ENCODE results near the gene UBE2G1.
"Not testable (repeated sequence)": the region's sequence is repeated elsewhere in the genome, so short reads cannot be mapped to it uniquely, and the experiment has no call there.

Gene UBE2G1

DNA sequence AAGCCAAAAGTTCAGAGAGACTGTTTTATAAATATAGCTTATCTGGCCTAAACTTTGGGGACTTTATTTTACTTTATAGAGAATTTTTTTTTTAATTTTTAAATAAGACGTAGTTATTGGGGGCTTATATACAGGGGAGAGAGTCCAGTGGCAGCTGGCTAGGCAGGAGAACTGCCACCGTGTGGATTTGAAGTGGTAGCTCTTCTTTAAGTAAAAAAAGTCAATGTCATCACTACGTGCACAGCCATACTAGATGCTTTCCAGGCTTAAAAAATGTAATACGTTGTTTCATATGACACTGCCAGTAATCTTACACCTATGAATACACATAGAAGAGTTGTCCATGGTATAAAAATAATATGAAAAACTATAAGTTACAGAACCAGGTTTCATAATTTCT is 70.8 kb downstream of the UBE2G1 start:
- no peak for DNase-seq

DNA sequence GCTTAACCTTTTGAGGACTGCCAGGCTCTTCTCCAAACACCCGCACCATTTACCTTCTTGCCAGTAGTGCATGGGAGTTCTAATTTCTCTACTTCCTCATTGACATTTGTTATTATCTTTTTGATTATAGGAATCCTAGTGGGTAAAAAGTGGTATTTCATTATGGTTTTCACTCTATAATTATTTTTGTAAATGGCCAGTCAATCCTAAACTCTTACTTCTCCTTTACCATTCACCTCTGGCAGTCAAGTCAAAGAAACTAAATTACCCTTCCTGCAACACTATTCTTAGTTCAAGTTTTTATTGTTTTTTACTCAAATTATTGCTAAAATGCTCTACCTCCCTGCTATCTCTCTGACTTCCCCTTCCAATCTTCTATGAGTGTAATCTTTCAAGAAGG is 72.9 kb downstream of the UBE2G1 start:
- DNase-seq, result no peak

DNA sequence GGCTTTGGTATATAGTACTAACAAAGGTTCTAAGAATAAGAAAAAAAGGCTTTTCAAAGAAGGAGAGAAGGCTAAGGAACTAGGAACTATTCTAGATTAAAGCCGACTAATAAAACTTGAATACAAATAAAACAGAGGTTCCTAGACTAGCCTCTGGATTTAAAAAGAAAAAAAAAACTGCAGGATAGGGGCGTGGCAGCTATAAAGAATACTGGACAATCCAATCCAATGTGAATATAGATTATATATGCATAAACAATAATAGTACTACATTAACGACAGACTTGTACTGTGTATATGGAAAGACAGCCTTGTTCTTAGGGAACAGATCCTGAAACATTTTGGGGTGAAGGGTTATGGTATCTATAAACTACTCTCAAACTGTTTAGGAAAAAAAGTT is 78.8 kb downstream of the UBE2G1 start:
- no peak for DNase-seq

DNA sequence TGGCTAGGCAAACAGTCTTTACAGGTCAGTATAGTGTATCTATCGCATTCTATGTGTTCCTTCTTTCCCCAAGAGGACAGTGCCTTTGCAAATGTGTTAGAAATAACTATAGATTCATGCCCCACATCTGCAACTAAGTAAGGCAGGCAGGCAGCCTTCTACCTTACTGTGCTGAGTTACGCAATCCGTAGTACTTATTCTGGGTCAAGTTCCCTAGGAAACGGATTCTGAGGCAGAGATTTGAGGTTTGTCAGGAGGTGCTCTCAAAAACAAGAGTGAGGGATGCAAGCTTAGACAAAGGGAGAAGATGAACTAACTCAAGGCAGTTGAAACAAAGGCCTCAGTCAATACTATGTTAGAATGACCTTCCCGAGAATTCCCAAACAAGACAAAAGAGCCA is 90.0 kb downstream of the UBE2G1 start:
- no peak for DNase-seq

DNA sequence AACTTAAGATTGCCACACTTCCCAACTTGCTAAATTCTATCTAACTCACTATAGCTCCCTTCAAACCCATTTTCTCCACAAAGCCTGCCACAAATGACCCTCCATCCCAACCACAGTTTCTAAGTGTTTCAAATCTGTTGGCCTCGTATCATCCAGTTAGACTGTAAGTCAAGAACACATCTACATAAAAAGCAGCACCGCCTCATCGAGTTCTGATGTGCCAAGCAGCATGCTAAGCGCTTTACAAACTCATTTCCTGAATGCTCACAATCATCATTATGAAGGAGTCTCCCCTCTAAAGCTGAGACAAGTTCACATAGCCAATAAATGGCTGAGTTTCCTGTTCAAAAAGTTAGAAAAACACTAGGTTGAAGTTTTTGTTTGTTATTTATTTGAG is 93.5 kb downstream of the UBE2G1 start:
- DNase-seq, result no peak

DNA sequence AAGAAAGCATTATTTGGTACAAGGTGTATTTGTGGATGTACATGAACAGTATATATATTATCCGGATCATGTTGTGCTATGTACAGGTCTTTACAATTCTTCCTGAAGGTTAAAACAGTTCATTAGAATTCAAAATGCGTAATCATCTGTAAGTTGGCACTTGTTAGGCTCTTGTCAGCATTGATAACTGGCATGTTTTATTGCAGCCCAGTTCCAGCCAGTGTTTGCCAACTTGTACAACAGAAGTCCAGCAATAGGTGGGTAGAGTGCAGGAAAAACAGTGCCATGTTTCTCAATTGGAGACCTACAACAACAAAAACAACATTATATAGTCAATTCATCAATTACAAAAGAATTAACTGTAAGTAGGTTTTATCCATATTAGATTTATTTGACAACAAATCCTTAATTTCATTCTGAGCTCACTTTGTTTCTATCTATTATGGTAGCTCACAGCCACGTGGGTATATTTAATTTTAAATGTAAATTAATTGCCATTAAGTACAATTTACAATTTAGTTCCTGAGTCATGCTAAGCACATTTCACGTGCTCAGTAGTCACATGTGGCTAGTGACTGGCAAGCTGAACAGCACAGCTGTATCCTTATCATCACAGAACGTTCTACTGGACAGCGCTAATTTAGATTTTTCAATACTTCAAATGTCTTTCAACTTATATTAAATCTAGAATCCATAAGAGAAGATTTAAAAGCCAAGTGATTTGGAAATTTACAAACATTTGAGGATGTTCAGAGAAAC is 94.1 kb downstream of the UBE2G1 start:
- DNase-seq, result no peak

DNA sequence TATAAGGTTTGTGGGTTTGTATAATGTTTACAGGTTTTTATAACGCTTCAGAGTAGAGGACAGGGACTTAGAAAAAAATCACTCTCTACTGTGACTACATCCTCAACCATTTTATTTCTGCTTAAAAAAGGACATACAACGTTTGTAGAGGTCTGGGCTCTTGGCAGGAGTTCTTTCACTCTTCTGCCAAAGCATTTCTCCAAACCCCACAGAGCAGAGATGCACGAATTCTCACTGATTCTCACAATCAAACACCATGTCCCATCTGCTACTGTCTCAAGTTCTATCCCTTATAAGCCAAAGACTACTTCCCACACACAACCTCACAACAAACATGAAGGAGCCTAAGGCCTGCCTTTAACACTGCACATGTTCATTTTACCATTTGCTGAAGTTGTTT is 95.7 kb downstream of the UBE2G1 start:
- peak in 1 of 2 experiments; percentile 35 for DNase-seq

DNA sequence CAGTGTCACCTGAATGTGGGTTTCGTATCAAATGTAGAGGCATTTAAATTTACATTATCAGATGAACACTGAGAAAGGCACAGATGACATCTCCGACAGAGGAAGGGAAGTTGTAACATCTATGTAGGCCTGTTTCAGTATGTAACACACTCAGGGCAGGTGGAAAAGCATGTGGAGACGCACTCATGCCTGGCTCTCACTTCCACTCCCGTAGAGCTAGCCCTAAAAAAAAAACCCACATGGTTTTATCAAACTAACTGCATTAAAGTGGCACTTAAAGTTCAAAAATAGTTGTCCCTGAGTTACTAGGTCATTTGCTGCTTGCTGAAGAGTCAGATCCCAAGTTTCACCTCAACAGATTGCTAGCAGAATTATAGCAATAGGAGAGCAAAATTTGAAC is 96.6 kb downstream of the UBE2G1 start:
- DNase-seq, result no peak

DNA sequence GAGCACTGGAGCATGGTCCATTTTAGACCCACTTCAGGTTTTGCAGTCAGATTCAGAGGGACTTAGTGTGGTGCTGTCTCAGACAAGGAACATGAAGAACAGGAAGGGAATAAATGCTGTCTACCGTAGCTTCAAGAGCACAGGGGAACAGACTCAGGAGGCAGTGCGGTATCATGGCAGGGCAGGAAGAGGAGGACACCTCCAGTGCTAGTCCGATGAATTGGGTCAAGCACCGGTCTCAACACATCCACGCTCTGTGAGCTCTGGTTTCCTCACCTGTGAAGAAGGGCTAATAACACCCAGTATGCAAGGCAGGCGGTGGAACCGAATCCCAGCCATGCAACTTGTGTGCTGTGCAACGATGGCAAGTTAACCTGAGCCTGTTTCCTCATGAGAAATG is 99.1 kb downstream of the UBE2G1 start:
- DNase-seq, result no peak

DNA sequence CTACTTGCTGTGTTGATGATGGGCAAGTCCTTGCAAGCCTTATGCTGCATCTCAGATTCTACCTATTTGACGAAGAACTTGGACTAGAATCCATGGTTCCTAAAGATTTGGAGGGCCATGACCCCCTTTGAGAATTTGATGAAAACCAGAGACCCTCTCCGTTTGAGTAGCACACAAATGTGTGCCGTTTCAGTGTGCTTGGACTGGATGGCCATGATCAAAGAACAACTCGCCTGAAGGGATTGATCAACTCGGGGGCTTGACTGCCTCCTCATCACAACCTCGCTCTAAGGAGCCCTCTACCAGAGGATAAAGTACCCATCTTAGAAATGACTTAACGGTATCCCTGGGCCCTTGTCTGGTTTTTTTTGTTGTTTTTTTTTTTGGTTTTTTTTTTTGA is 99.9 kb downstream of the UBE2G1 start:
- DNase-seq, result no peak

DNA sequence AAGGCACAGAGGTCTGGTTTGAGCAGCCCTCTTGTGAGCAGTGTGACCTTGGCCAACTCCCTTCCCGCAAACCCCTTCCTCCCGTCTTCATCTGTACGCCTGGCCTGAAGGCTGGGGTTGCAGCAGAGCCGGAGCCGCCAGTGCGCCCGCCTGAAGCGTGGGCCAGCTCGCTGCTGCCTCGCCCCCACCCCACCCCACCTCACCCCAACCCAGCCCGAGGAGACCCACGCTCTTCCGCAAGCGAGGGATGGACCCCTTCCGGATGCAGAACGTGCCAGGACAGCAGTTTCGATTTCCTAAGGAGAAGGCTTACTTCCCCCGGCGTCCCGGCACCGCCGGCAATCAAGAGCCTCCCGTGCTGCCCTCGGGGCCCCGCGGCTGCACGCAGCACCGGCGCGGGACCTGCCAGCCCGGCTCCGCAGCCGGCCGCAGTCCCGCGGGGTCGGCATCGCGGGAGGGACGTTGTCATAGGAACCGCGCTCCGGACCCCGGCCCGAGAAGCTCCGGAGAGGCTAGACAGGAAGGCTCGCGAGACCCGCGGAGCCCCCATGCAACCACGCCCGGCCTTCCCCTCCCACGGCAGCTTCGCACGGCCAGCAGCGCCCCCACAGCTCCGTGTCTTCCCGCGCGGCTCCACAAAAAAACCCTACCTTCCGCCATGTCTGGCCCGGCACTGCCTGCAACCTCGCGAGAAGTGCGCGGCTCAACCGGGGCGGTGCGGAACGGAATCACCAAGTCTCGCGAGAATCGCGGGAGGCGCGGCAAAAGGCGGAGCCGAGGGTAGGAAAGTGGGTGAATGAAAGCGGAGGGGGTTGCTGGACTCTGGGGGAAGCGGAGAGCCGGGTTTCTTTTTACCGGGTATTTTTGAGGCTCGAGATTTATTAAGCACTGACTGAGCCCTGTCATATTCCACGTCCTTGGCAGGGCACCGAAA is 102.9 kb downstream of the UBE2G1 start, which contains the start of gene ANKFY1:
ANKFY1 (minus strand) TSS at position 698 of the 934 bp plus-strand sequence; CDS start at position 660, 38 bp downstream.
- DNase-seq, result peak; percentile 86 to 95

DNA sequence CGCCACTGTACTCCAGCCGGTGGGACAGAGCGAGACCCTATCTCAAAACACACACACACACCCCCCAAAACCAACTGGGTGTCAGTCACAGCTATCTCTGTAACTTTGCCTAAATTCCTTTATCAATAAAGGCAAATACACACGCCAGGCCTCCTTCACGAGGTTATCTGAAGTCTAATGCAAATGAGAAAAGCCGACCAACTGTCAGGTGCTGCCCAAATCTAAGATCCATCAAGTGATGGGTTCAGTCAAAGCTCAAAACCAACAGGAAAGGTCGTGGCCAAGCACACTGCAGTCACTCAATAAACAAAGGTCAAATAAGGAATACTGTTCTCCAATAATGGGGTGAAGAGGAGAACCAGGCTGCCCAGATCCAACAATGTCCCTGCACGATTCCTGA is 103.8 kb downstream of the UBE2G1 start:
- no peak for DNase-seq

DNA sequence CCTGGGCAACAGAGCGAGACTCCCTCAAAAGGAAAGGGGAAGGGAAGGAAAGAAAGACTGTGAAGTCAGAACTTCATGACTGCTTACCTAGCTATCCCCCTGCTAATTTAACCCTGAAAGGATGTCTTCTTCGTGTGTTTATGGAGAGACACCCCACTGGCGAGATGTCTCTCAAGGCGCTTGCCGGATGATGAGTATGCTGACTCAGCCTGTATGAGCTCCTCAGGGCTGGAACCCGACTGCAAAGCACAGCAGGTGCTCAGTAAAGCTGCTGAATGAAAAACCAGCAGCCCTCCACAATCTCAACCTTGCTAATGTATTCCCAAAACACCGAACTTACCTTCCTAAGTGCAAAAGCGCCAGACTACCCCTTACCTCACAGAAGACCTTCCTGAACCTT is 105.0 kb downstream of the UBE2G1 start:
- no peak for DNase-seq

DNA sequence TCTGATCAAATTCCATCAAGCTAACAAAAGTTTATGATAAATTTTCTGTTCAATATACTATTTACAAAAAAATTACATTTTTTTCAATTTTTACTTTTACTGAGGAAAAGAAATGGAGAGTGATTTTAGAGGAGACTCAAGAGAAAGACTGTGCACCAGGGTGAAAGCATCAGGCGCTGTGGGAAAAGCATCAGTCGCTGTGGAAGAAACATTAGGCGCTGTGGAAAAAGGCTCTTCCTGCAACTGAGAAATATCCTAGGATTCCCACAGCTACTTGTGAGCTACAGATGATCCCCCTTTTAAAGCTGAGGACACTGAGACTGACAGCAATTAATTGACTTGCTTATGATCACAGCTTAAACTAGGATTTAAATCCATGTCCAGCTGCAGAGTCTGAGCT is 107.6 kb downstream of the UBE2G1 start:
- DNase-seq, result no peak

DNA sequence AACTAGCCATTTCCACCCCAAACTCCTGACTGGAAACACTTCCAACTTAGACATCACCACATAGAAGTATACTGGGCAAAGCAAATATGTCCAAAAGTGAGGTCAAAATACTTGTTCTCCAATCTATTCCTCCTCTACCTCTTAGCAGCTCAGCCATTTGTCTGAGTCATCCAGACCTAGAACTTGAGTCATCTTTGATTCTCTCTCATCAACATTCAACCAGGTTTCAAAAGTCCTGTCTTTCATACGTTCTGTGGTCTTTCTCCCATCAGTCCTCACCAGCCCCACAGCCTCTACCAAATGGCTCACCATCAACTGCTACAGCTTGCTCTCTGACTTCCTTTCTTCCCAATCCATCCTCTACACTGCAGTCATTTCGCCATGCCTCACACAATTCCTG is 109.5 kb downstream of the UBE2G1 start:
- DNase-seq, result no peak

DNA sequence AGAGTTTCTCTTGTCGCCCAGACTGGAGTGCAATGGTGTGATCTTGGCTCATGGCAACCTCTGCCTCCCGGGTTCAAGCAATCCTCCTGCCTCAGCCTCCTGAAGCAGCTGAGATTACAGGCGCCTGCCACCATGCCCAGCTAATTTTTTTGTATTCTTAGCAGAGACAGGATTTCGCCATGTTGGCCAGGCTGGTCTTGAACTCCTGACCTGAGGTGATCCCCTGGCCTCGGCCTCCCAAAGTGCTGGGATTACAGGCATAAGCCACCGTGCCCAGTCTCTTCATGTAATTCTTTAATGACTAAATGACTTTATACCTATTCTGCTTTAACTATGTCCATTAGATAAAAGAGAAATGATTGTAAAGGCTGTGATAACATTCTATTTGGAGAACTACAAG is 111.2 kb downstream of the UBE2G1 start:
- DNase-seq, result not testable (repeated sequence)

DNA sequence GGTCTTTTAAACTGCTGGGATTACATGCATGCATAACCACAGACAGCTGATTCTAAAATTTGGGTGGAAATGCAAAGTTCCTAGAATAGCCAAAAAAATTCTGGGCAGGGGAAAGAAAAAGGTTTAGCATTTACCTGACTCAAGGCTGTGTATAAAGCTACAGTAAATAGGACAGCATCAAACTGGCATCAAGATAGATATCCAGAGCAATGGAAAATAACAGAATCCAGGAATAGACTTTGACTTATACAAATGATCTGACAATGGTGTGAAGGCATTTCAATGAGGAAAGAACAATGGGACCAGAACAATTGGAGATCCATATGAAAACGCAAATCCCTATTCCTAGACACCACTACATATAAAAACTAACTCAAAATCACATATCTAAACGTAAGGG is 115.6 kb downstream of the UBE2G1 start:
- DNase-seq, result no peak

DNA sequence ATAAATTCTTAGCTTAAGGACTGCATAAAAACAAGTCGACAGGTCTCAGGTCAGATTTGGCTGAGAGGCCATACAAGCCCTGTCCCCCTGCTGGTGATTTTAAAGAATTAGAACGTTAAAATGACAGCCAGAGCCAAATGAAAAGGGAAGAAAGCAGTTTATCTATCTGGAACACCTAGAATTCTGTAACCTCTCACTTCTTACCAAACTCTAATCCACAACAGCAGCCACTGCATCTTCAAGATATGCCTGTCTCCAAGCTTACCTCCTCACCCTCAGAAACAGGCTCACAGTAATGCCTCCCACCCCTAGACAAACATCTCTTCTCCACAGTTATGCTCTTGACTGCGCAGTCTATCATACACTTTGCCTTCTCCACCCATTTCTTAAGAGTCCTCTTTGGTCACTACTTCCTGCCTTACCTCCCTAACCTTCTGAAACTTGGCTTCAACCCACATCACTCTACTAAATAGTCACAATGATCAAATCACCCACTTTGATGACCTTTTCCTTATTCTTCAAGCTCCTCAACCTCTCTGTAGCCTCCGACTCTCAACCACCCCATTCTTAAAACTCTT is 116.9 kb downstream of the UBE2G1 start:
- DNase-seq, result peak in 1 of 2 experiments; percentile 16

DNA sequence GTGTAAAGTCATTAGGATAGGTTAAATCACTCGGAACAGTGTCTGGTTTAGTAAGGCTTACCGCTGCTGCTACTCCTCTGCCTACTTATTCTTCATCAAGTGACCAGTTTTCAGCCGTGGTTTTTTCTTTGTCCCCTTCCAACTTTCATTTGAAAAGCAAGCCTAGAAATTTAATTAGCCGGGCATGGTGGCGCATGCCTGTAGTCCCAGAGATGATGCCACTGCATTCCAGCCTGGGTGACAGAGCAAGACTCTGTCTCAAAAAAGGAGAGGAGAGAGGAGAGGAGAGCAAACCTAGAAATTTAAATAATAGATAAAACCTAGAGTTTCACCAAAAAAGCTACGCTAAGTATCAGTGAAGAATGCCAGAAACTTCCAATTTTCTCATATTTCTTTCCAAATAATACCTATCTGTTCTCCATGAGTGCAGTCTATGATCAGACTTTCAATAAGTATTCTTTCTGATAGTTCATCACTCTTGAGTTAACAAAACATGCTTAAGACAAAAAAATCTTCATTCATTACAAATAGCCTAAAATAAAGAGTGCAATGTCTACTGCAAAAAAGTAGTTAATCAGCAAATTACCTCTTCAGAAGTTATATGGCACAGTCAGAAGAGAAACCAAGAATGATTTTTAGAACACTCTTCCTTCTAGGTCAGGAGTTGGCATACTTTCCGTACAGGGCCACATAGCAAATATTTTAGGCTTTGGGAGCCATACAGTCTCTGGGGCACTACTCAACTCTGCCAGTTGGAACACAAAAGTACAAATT is 117.8 kb downstream of the UBE2G1 start:
- no peak for DNase-seq

DNA sequence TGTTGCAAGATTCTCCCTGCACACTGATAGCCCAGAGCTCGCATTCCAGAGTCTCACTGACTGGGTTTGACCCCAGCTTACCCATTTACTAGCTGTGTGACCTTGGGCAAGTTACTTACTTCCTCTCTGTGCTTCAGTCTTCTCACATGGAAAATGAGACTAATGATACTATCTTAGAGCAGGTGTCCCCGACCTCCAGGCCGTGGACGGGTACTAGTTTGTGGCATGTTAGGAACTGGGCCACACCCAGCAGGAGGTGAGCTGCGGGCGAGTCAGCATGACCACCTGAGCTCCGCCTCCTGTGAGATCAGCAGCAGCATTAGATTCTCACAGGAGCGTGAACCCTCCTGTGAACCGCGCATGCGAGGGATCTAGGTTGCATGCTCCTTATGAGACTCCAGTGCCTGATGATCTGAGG is 118.5 kb downstream of the UBE2G1 start:
- DNase-seq, result no peak

DNA sequence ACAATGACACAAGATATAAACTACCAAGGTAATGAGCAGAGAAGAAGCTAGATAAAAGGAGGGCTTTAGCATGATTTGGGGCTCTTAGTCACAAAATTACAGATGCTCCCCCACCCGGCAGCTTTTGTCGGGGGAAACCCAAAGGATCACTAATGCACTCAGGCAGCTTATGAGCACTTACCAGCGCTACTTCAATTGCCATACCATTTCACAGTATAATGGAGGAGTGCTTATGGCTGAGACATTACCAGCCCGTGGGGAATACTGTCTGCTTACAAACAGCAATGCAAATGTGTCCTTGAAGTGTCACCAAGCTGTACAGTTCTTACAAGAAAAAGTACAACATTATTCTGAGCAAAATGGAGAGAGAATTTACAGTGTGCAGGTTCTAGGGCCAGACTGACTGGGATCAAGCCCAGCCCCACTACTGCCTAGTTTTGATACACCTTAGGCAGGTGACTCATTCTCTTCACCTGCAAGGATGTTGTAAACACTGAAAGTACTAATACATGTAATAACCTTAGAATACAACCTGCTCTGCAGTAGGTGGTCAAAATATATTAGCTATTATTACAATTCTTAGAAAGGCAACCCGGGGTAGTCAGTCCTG is 119.0 kb downstream of the UBE2G1 start:
- DNase-seq, result no peak

DNA sequence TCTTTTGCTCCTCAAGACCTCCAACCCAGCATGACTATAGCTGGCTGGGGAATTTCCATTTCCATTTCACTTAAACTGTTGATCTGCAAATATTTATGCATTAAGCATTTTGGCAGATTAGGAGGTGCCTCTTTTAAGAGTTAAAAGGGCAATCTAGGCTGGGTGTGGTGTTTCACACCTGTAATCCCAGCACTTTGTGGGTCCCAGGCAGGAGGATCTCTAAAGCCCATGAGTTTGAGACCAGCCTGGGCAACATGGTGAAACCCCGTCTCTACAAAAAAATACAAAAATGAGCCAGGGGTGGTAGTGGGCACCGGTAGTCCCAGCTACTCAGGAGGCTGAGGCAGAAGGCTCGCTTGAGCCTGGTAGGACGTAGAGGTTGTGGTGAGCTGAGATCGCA is 119.8 kb downstream of the UBE2G1 start:
- no peak for DNase-seq
